Esophagus muscularis mucosa (tissue), 4 donors: Measurements from ENCODE around the gene PHB1.

Experiments
- EP300 ChIP-seq: sonication (generic); formaldehyde crosslinking; IDR thresholded peaks from one replicate; pipeline ENCODE4 v1.6.1; 2017; ENCODE audit warnings: antibody characterized with exemption
- POLR2A ChIP-seq: fragments of 450-650 bp; IDR thresholded peaks from one replicate; pipeline ENCODE4 v1.6.1; 2017; ENCODE audit warnings: antibody characterized with exemption, moderate library complexity, mild to moderate bottlenecking, low read depth
- POLR2AphosphoS5 ChIP-seq, 2 donors: sonication (generic); formaldehyde crosslinking; IDR thresholded peaks; one replicate each; pipeline ENCODE4 v1.6.1; 2017; ENCODE audit warnings: antibody characterized with exemption in 2 of 2
- TF ChIP-seq, protein P1 (sequence below), 3 experiments: fragments of 200-600 bp in 2 of 3; fragments of 450-650 bp in 1 of 3; sonication (generic) in 2 of 3; IDR thresholded peaks; one replicate each; pipeline ENCODE4 v1.5.1; 2017 to 2019; ENCODE audit warnings: antibody characterized with exemption in 3 of 3, mild to moderate bottlenecking in 2 of 3, moderate library complexity in 1 of 3

DNA sequence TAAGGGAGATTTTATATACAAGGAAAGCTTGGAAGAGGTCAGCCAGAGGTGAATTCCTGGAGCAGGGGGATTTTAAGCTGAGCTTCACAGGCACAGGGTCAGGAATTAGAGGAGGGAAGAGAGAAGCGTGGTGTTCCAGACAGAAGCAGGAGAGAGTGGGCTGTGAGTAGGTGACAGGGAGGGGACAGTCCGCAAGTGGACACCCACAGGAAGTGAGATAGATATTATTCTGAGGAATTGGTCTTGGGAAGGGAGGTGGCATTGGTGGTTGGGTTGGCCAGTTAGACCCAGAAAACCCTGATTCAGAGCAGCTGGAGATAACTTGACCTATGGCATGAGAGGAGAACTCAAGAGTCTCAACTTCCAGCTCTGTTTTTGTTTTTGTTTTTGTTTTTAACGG is 14.7 kb downstream of the PHB1 start:
- TF ChIP-seq, protein P1, sequence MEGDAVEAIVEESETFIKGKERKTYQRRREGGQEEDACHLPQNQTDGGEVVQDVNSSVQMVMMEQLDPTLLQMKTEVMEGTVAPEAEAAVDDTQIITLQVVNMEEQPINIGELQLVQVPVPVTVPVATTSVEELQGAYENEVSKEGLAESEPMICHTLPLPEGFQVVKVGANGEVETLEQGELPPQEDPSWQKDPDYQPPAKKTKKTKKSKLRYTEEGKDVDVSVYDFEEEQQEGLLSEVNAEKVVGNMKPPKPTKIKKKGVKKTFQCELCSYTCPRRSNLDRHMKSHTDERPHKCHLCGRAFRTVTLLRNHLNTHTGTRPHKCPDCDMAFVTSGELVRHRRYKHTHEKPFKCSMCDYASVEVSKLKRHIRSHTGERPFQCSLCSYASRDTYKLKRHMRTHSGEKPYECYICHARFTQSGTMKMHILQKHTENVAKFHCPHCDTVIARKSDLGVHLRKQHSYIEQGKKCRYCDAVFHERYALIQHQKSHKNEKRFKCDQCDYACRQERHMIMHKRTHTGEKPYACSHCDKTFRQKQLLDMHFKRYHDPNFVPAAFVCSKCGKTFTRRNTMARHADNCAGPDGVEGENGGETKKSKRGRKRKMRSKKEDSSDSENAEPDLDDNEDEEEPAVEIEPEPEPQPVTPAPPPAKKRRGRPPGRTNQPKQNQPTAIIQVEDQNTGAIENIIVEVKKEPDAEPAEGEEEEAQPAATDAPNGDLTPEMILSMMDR (IDR thresholded peaks at IDR 0.05): no peak
- TF ChIP-seq POLR2AphosphoS5 (IDR thresholded peaks at IDR 0.05): no peak
- no peak for TF ChIP-seq POLR2A
- no peak for TF ChIP-seq EP300
